Breast epithelium (tissue), 3 donors: ENCODE results near the gene DUSP28.

Source experiments
- CTCF ChIP-seq, 3 donors: fragments of 450-650 bp; IDR thresholded peaks; one replicate each; pipeline ENCODE4 v1.5.1; 2016 to 2017; ENCODE audit warnings: antibody characterized with exemption in 3 of 3, mild to moderate bottlenecking in 3 of 3, moderate library complexity in 3 of 3
- POLR2A ChIP-seq: fragments of 450-650 bp; IDR thresholded peaks from one replicate; pipeline ENCODE4 v1.6.1; 2016; ENCODE audit warnings: antibody characterized with exemption, mild to moderate bottlenecking, moderate library complexity
- POLR2AphosphoS5 ChIP-seq, 3 donors: sonication (generic); formaldehyde crosslinking; IDR thresholded peaks; one replicate each; pipeline ENCODE4 v1.6.1; 2017; ENCODE audit warnings: antibody characterized with exemption in 3 of 3

GRCh38 chr2:240557808-240558207 is 2.3 kb upstream of the DUSP28 start, which contains the start of gene ANKMY1:
- TF ChIP-seq POLR2A (no peak), CTCF (IDR thresholded peaks at IDR 0.05) (no peak), POLR2AphosphoS5 (IDR thresholded peaks at IDR 0.05) (no peak)
